IMR-90 (cell line): ENCODE data around the gene MSI2. TPM values are rescaled to one million over a fixed set of nuclear protein-coding genes. Genes with fewer than 3 reads are reported as not detected.

Experiments
- ATAC-seq: fragments of 200-7000 bp; cut with Tn5 transposase; 2 replicates; pipeline ENCODE4 v1.9.1; 2020; ENCODE audit warnings: low read depth, mild to moderate bottlenecking, moderate library complexity
- BruUV-seq: library from RNA; stranded (reverse); fragments of 400-500 nt; replicated peaks from 2 replicates; lab custom pipeline; 2021; lab: Mats Ljungman, UMichigan
- CTCF ChIA-PET: fragments of 300-600 bp; formaldehyde crosslinking; extraction: SDS; loops from one replicate; lab custom pipeline; 2021; ENCODE audit warnings: antibody characterized with exemption; lab: Yijun Ruan, JAX
- POLR2A ChIA-PET: fragments of 300-600 bp; sonication (Branson Sonifier 250); formaldehyde crosslinking; loops from one replicate; lab custom pipeline; 2022; ENCODE audit warnings: antibody characterized with exemption; ENCODE audit not compliant: unreplicated experiment; lab: Charles Lee
- DNase-seq: peaks from one replicate; pipeline ENCODE4 v3.0.0; 2013
- H2AFZ ChIP-seq: replicated peaks from 2 replicates; pipeline ENCODE3; 2013; ENCODE audit warnings: low read length, mild to moderate bottlenecking; ENCODE audit not compliant: poor library complexity
- H2AK5ac ChIP-seq: 2 replicates; pipeline ENCODE4 v1.6.1; 2013; ENCODE audit warnings: low read depth, low read length, inconsistent platforms
- H2AK9ac ChIP-seq: replicated peaks from 2 replicates; pipeline ENCODE3; 2013; ENCODE audit warnings: mild to moderate bottlenecking, low read depth, low read length, moderate library complexity; ENCODE audit not compliant: poor library complexity
- H2BK120ac ChIP-seq: 2 replicates; pipeline ENCODE4 v1.6.1; 2013; ENCODE audit warnings: low read depth, low read length, inconsistent platforms
- H2BK15ac ChIP-seq: 3 replicates; pipeline ENCODE4 v1.6.1; 2013; ENCODE audit warnings: low read depth, low read length, inconsistent platforms
- H2BK20ac ChIP-seq: 2 replicates; pipeline ENCODE4 v1.6.1; 2013; ENCODE audit warnings: low read depth, mild to moderate bottlenecking, inconsistent platforms, low read length, moderate library complexity
- H2BK5ac ChIP-seq: 2 replicates; pipeline ENCODE4 v1.6.1; 2013; ENCODE audit warnings: mild to moderate bottlenecking, low read depth, low read length, inconsistent platforms; ENCODE audit not compliant: poor library complexity, severe bottlenecking
- H3K14ac ChIP-seq: replicated peaks from 2 replicates; pipeline ENCODE4 v1.6.1; 2013; ENCODE audit warnings: low read depth, low read length, inconsistent platforms
- H3K18ac ChIP-seq: 2 replicates; pipeline ENCODE4 v1.6.1; 2013; ENCODE audit warnings: low read depth, low read length, control low read depth
- H3K23ac ChIP-seq: 2 replicates; pipeline ENCODE4 v1.6.1; 2013; ENCODE audit warnings: low read depth, low read length, inconsistent platforms
- H3K27ac ChIP-seq: 2 replicates; pipeline ENCODE4 v1.5.1; 2013; ENCODE audit warnings: mild to moderate bottlenecking, control low read depth, low read length; ENCODE audit not compliant: insufficient read depth
- H3K27me3 ChIP-seq: 2 replicates; pipeline ENCODE4 v1.6.1; 2013; ENCODE audit warnings: low read length; ENCODE audit not compliant: control insufficient read depth, insufficient read depth
- H3K36me3 ChIP-seq: 2 replicates; pipeline ENCODE4 v1.6.1; 2013; ENCODE audit warnings: low read length, mixed read lengths; ENCODE audit not compliant: control insufficient read depth, insufficient read depth
- H3K4ac ChIP-seq: 2 replicates; pipeline ENCODE4 v1.6.1; 2013; ENCODE audit warnings: low read depth, low read length, inconsistent platforms
- H3K4me1 ChIP-seq: 2 replicates; pipeline ENCODE4 v1.6.1; 2013; ENCODE audit warnings: low read length, mixed read lengths; ENCODE audit not compliant: control insufficient read depth, insufficient read depth
- H3K4me2 ChIP-seq: 2 replicates; pipeline ENCODE4 v1.6.1; 2013; ENCODE audit warnings: low read depth, mild to moderate bottlenecking, control low read depth, low read length, moderate library complexity
- H3K4me3 ChIP-seq: 2 replicates; pipeline ENCODE4 v1.5.1; 2013; ENCODE audit warnings: low read depth, mild to moderate bottlenecking, control low read depth, low read length, moderate library complexity; ENCODE audit not compliant: insufficient read depth
- H3K56ac ChIP-seq: 2 replicates; pipeline ENCODE4 v1.6.1; 2013; ENCODE audit warnings: low read length, inconsistent platforms; ENCODE audit not compliant: insufficient read depth; ENCODE audit errors: extremely low read depth
- H3K79me1 ChIP-seq, 2 experiments: 2 replicates each; pipeline ENCODE4 v1.6.1; 2013; ENCODE audit warnings: low read length in 2 of 2, inconsistent platforms in 1 of 2, low read depth in 1 of 2
- H3K9ac ChIP-seq: 2 replicates; pipeline ENCODE4 v1.6.1; 2013; ENCODE audit warnings: low read depth, low read length, control low read depth
- H3K9me1 ChIP-seq: 2 replicates; pipeline ENCODE4 v1.6.1; 2013; ENCODE audit warnings: low read length, inconsistent platforms; ENCODE audit not compliant: insufficient read depth
- H3K9me3 ChIP-seq: 2 replicates; pipeline ENCODE4 v1.6.1; 2013; ENCODE audit warnings: low read length; ENCODE audit not compliant: control insufficient read depth, insufficient read depth
- H4K20me1 ChIP-seq: 2 replicates; pipeline ENCODE4 v1.6.1; 2013; ENCODE audit warnings: low read length, inconsistent platforms; ENCODE audit not compliant: insufficient read depth
- H4K5ac ChIP-seq: 2 replicates; pipeline ENCODE4 v1.6.1; 2013; ENCODE audit warnings: mild to moderate bottlenecking, low read depth, low read length, control low read depth
- H4K8ac ChIP-seq, 2 experiments: 2 replicates each; pipeline ENCODE4 v1.6.1; 2013; ENCODE audit warnings: low read depth in 2 of 2, low read length in 2 of 2, control low read depth in 1 of 2, inconsistent platforms in 1 of 2
- H4K91ac ChIP-seq: 2 replicates; pipeline ENCODE4 v1.6.1; 2013; ENCODE audit warnings: low read depth, low read length, inconsistent platforms; ENCODE audit not compliant: insufficient read depth
- BHLHE40 ChIP-seq: fragments of 150-350 bp; IDR thresholded peaks from 2 replicates; pipeline ENCODE4 v1.6.1; 2016; ENCODE audit warnings: mild to moderate bottlenecking, low read depth, low read length
- CEBPB ChIP-seq: IDR thresholded peaks from 2 replicates; pipeline ENCODE4 v1.6.1; 2012; ENCODE audit warnings: low read depth, low read length, improper control_type of control experiment
- CHD1 ChIP-seq: IDR thresholded peaks from 2 replicates; pipeline ENCODE4 v1.6.1; 2012; ENCODE audit warnings: low read depth, low read length, improper control_type of control experiment
- CTCF ChIP-seq: conservative IDR thresholded peaks from 2 replicates; pipeline ENCODE4 v1.5.1; 2012; ENCODE audit warnings: mild to moderate bottlenecking, low read depth, low read length, improper control_type of control experiment
- FOS ChIP-seq: fragments of 150-350 bp; IDR thresholded peaks from 2 replicates; pipeline ENCODE4 v1.6.1; 2016; ENCODE audit warnings: low read depth, low read length
- MAFK ChIP-seq: IDR thresholded peaks from 2 replicates; pipeline ENCODE4 v1.6.1; 2012; ENCODE audit warnings: low read depth, low read length, improper control_type of control experiment
- MAZ ChIP-seq: IDR thresholded peaks from 2 replicates; pipeline ENCODE4 v1.6.1; 2012; ENCODE audit warnings: low read depth, mild to moderate bottlenecking, low read length, improper control_type of control experiment, moderate library complexity, borderline replicate concordance
- MXI1 ChIP-seq: IDR thresholded peaks from 2 replicates; pipeline ENCODE4 v1.6.1; 2012; ENCODE audit warnings: low read depth, mild to moderate bottlenecking, low read length, moderate library complexity, borderline replicate concordance
- NFE2L2 ChIP-seq: fragments of 150-350 bp; IDR thresholded peaks from 2 replicates; pipeline ENCODE4 v1.6.1; 2016; ENCODE audit warnings: low read depth, mild to moderate bottlenecking, low read length
- POLR2A ChIP-seq: IDR thresholded peaks from 2 replicates; pipeline ENCODE4 v1.6.1; 2012; ENCODE audit warnings: mild to moderate bottlenecking, low read depth, low read length
- RAD21 ChIP-seq: IDR thresholded peaks from 2 replicates; pipeline ENCODE4 v1.6.1; 2012; ENCODE audit warnings: low read length, improper control_type of control experiment
- RCOR1 ChIP-seq: IDR thresholded peaks from 2 replicates; pipeline ENCODE4 v1.6.1; 2012; ENCODE audit warnings: mild to moderate bottlenecking, low read length, improper control_type of control experiment; ENCODE audit not compliant: insufficient replicate concordance
- RFX5 ChIP-seq: IDR thresholded peaks from 2 replicates; pipeline ENCODE4 v1.8.0; 2012; ENCODE audit warnings: low read depth, mild to moderate bottlenecking, low read length, moderate library complexity
- SMC3 ChIP-seq: fragments of 150-350 bp; IDR thresholded peaks from 2 replicates; pipeline ENCODE4 v1.6.1; 2016; ENCODE audit warnings: low read depth, mild to moderate bottlenecking, antibody characterized with exemption, low read length, moderate library complexity
- WGBS, 2 experiments: methylation state at CpG; one replicate each; pipeline versions ENCODE4 v1.1.5 to v1.1.7; 2013; ENCODE audit warnings: missing lambda C conversion rate in 2 of 2; ENCODE audit not compliant: insufficient read length in 1 of 2; ENCODE audit errors: extremely low coverage in 2 of 2; 5-methylcytosine and 5-hydroxymethylcytosine counted together
- dilution Hi-C: fragments of 300-500 bp; cut with HindIII; formaldehyde crosslinking; loops from one replicate; pipeline ENCODE4 v1.14.3; 2018; ENCODE audit warnings: low sequenced_read_pairs; ENCODE audit not compliant: unreplicated experiment
- in situ Hi-C: fragments of 300-500 bp; cut with MboI; formaldehyde crosslinking; loops from 3 replicates; pipeline ENCODE4 v1.14.3; 2019; ENCODE audit warnings: low sequenced_read_pairs, inconsistent platforms, mixed read lengths
- intact Hi-C: fragments of 100-400 bp; cut with micrococcal nuclease; formaldehyde crosslinking; loops from 2 replicates; pipeline ENCODE4 v1.10.0; 2022
- polyA plus RNA-seq, 3 experiments: library from polyadenylated mRNA; depleted of rRNA; stranded (reverse); fragments of >200 nt; gene quantifications; 2 replicates each; pipeline ENCODE4 v1.2.3, GENCODE V29; 2012; ENCODE audit warnings: low replicate concordance in 1 of 3
- total RNA-seq: library from RNA; depleted of rRNA; stranded (reverse); fragments of >200 nt; gene quantifications from 2 replicates; pipeline ENCODE4 v1.2.3, GENCODE V29; 2012

The MSI2 gene
- total and polyA plus RNA-seq, 2 of the 4 experiments (the other 2 are of a cell fraction): 13.0 to 16.0 TPM

GRCh38 chr17:57641761-57642160 is 385.4 kb downstream of the MSI2 start:
- Histone ChIP-seq H2AK5ac (no peak overlapping the region), H4K8ac (no peak overlapping the region), H2BK5ac (no peak overlapping the region), H3K9ac (no peak overlapping the region), H3K79me1 (no peaks in the 10 kb centered on the region), H3K27me3 (no peaks in the 10 kb centered on the region), H3K23ac (no peak overlapping the region), H3K18ac (no peak overlapping the region), H4K91ac (no peak overlapping the region), H3K9me1 (peaks cover 13% of the 10 kb centered on the region), H3K36me3 (no peaks in the 10 kb centered on the region), H3K4me3 (no peak overlapping the region), H3K56ac (no peak overlapping the region), H2AFZ (no peak overlapping the region), H2BK20ac (no peak overlapping the region), H3K4ac (no peak overlapping the region), H3K9me3 (no peaks in the 10 kb centered on the region), H4K5ac (no peak overlapping the region), H3K27ac (no peak overlapping the region), H2BK15ac (no peak overlapping the region), H2AK9ac (no peak overlapping the region), H3K4me2 (no peak overlapping the region), H4K20me1 (no peaks in the 10 kb centered on the region), H3K4me1 (peaks cover 11% of the 10 kb centered on the region), H2BK120ac (no peak overlapping the region), H3K14ac (no peak overlapping the region)
- intact Hi-C loops (no loop called here), dilution Hi-C loops (no loop called here), in situ Hi-C loops (no loop called here)
- CTCF ChIA-PET: no interaction called here
- ATAC-seq (no peak), DNase-seq (no peak)
- TF ChIP-seq CEBPB (no peak), RFX5 (no peak), MXI1 (no peak), FOS (no peak), MAZ (no peak), MAFK (no peak), RAD21 (no peak), NFE2L2 (no peak), BHLHE40 (no peak), POLR2A (no peak), CTCF (no peak), CHD1 (no peak), RCOR1 (no peak), SMC3 (no peak)
- no CpG with 5 or more reads among the region's 3 CpGs for WGBS, 2 experiments
- BruUV-seq: no TSS peak
- POLR2A ChIA-PET: no interaction called here
